PC-9 (cell line): ENCODE results near the gene PI3. TPM values are rescaled to one million over a fixed set of nuclear protein-coding genes. Genes with fewer than 3 reads are reported as not detected.

ENCODE experiments used
- BruUV-seq: library from RNA; stranded (reverse); fragments of 400-500 nt; replicated peaks from 2 replicates; lab custom pipeline; 2021; lab: Mats Ljungman, UMichigan
- CTCF ChIA-PET: fragments of 300-600 bp; sonication (Branson Sonifier 250); formaldehyde crosslinking; loops from one replicate; lab custom pipeline; 2022; ENCODE audit warnings: antibody characterized with exemption; lab: Charles Lee
- POLR2A ChIA-PET: fragments of 300-600 bp; sonication (Branson Sonifier 250); formaldehyde crosslinking; loops from one replicate; lab custom pipeline; 2022; ENCODE audit warnings: antibody characterized with exemption; ENCODE audit not compliant: unreplicated experiment; lab: Charles Lee
- DNase-seq, 2 experiments: peaks; one replicate each; pipeline versions ENCODE4 v3.0.0 to v3.0.0-alpha.2; 2015 to 2022; ENCODE audit warnings: mixed read lengths in 1 of 2
- H2AFZ ChIP-seq: fragments of 200-600 bp; sonication (generic); 2 replicates; pipeline ENCODE4 v1.8.1; 2017; ENCODE audit warnings: antibody characterized with exemption
- H3F3A ChIP-seq: fragments of 200-600 bp; sonication (generic); 2 replicates; pipeline ENCODE4 v1.8.1; 2017; ENCODE audit warnings: antibody characterized with exemption, mild to moderate bottlenecking, low read depth; ENCODE audit not compliant: insufficient read depth
- H3K27ac ChIP-seq: fragments of 200-600 bp; sonication (generic); 2 replicates; pipeline ENCODE4 v1.6.1; 2016; ENCODE audit warnings: mixed run types
- H3K27me3 ChIP-seq: fragments of 200-600 bp; sonication (generic); 2 replicates; pipeline ENCODE4 v1.6.1; 2016; ENCODE audit warnings: low read depth, mixed run types; ENCODE audit not compliant: insufficient read depth
- H3K36me3 ChIP-seq: fragments of 200-600 bp; sonication (generic); 2 replicates; pipeline ENCODE4 v1.6.1; 2016; ENCODE audit warnings: low read depth, mixed run types
- H3K4me1 ChIP-seq: fragments of 200-600 bp; sonication (generic); replicated peaks from 2 replicates; pipeline ENCODE4 v1.6.1; 2016; ENCODE audit warnings: mixed run types; ENCODE audit not compliant: insufficient read depth
- H3K4me2 ChIP-seq: fragments of 200-600 bp; sonication (generic); 2 replicates; pipeline ENCODE4 v1.6.1; 2017; ENCODE audit warnings: mixed run types
- H3K4me3 ChIP-seq: fragments of 200-600 bp; sonication (generic); 2 replicates; pipeline ENCODE4 v1.6.1; 2016; ENCODE audit warnings: mixed run types
- H3K79me2 ChIP-seq: fragments of 200-600 bp; sonication (generic); 2 replicates; pipeline ENCODE4 v1.6.1; 2017; ENCODE audit warnings: low read depth, mixed run types
- H3K9me2 ChIP-seq: fragments of 200-600 bp; sonication (generic); 2 replicates; pipeline ENCODE4 v1.8.1; 2017; ENCODE audit warnings: mild to moderate bottlenecking; ENCODE audit not compliant: insufficient read depth
- H3K9me3 ChIP-seq: fragments of 200-600 bp; sonication (generic); 2 replicates; pipeline ENCODE4 v1.8.1; 2016; ENCODE audit warnings: low read depth; ENCODE audit not compliant: insufficient read depth
- H4K20me1 ChIP-seq: fragments of 200-600 bp; sonication (generic); 2 replicates; pipeline ENCODE4 v1.8.1; 2017; ENCODE audit not compliant: insufficient read depth
- EZH2 ChIP-seq: fragments of 200-600 bp; sonication (generic); IDR thresholded peaks from 2 replicates; pipeline ENCODE4 v1.8.0; 2017; ENCODE audit warnings: antibody characterized with exemption, low read depth
- intact Hi-C: fragments of 100-400 bp; cut with micrococcal nuclease; formaldehyde crosslinking; loops from one replicate; pipeline ENCODE4 v1.10.0; 2022; ENCODE audit not compliant: unreplicated experiment
- total RNA-seq: library from RNA; stranded (reverse); gene quantifications from 2 replicates; pipeline ENCODE4 v1.2.3, GENCODE V29; 2021
- TF ChIP-seq, protein P1 (sequence below): fragments of 200-600 bp; sonication (generic); conservative IDR thresholded peaks from 2 replicates; pipeline ENCODE4 v1.6.1; 2017; ENCODE audit warnings: mixed run types, antibody characterized with exemption, mild to moderate bottlenecking, moderate library complexity

Gene PI3
- total RNA-seq, 1 experiment from 2014 or later, result 6.6 TPM

DNA sequence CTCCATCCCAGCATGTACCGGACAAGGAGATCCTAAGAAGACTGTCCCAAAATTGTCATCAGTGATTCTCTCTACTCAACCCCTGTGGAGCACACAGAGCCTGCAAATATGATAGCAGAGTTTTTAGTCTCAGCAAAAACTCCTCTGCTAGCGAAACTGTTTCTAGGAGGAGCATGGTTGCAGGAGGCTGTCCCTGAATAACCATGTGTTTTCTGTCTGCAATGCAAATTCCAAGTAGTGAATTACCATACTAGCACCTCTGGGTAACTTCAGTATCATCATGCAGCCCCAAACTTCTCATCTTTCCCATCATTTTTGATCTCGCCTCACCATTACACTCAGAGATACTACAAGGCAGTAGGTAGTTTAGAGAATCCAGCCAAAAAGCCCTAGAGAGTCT lies 25.6 kb upstream of the PI3 start:
- ChIA-PET CTCF (no interaction called here), POLR2A (no interaction called here)
- no peaks in the 10 kb centered on the region; the same call in 1 of the 2 replicates for H3K9me2 ChIP-seq
- H3K36me3 ChIP-seq, result no peaks in the 10 kb centered on the region
- peaks cover 12% of the 10 kb centered on the region for H3K4me1 ChIP-seq
- BruUV-seq, result no TSS peak
- H2AFZ ChIP-seq, result no peak overlapping the region
- H3K4me2 ChIP-seq, result no peak overlapping the region
- H3K27me3 ChIP-seq, result no peaks in the 10 kb centered on the region
- H3K4me3 ChIP-seq, result no peak overlapping the region
- peaks cover 6% of the 10 kb centered on the region; the same call in 1 of the 2 replicates for H3F3A ChIP-seq
- no peak overlapping the region for H3K27ac ChIP-seq
- no peak for TF ChIP-seq EZH2
- TF ChIP-seq, protein P1, sequence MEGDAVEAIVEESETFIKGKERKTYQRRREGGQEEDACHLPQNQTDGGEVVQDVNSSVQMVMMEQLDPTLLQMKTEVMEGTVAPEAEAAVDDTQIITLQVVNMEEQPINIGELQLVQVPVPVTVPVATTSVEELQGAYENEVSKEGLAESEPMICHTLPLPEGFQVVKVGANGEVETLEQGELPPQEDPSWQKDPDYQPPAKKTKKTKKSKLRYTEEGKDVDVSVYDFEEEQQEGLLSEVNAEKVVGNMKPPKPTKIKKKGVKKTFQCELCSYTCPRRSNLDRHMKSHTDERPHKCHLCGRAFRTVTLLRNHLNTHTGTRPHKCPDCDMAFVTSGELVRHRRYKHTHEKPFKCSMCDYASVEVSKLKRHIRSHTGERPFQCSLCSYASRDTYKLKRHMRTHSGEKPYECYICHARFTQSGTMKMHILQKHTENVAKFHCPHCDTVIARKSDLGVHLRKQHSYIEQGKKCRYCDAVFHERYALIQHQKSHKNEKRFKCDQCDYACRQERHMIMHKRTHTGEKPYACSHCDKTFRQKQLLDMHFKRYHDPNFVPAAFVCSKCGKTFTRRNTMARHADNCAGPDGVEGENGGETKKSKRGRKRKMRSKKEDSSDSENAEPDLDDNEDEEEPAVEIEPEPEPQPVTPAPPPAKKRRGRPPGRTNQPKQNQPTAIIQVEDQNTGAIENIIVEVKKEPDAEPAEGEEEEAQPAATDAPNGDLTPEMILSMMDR, result no peak
- H4K20me1 ChIP-seq, result no peaks in the 10 kb centered on the region
- no peaks in the 10 kb centered on the region for H3K79me2 ChIP-seq
- no peaks in the 10 kb centered on the region for H3K9me3 ChIP-seq
- intact Hi-C loops, result no loop called here
- DNase-seq, result no peak

DNA sequence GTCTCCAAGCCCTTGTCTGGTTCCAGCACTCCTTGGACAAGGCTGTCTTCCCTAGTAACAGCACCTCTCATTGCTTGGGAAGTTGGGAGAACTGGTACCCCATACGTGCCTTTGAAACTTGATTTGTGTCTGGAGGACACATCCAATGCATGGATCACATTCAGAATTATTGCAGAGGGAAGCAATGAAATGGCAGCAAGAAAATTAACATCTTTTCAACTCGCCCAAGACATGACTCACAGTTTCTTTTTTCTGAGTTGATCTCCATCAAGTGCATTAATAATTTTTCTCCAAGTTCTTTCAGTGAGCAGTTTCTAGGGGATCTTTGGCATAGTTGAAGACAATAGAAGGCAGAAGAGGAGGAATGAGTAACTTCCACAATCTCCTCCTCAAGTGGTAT lies 22.3 kb upstream of the PI3 start:
- H4K20me1 ChIP-seq, result no peaks in the 10 kb centered on the region
- BruUV-seq, result no TSS peak
- no peak for DNase-seq
- H2AFZ ChIP-seq, result no peak overlapping the region
- no peaks in the 10 kb centered on the region for H3K9me2 ChIP-seq
- H3K4me3 ChIP-seq, result no peak overlapping the region
- H3F3A ChIP-seq, result peaks cover 7% of the 10 kb centered on the region; the same call in 1 of the 2 replicates
- peaks cover 11% of the 10 kb centered on the region; the same call in 1 of the 2 replicates for H3K9me3 ChIP-seq
- H3K27me3 ChIP-seq, result no peaks in the 10 kb centered on the region
- peaks cover 19% of the 10 kb centered on the region for H3K4me1 ChIP-seq
- no peak overlapping the region for H3K27ac ChIP-seq
- TF ChIP-seq EZH2, result no peak
- TF ChIP-seq, protein P1, result no peak
- H3K36me3 ChIP-seq, result no peaks in the 10 kb centered on the region
- CTCF ChIA-PET, result no interaction called here
- POLR2A ChIA-PET, result no interaction called here
- intact Hi-C loops, result no loop called here
- H3K4me2 ChIP-seq, result no peak overlapping the region
- no peaks in the 10 kb centered on the region for H3K79me2 ChIP-seq

- H3K27me3 ChIP-seq, result no peaks in the 10 kb centered on the region
- no peak for TF ChIP-seq EZH2
- TF ChIP-seq, protein P1, result no peak
- H3K4me1 ChIP-seq, result peaks cover 26% of the 10 kb centered on the region
- intact Hi-C loops, result no loop called here
- H3K79me2 ChIP-seq, result no peaks in the 10 kb centered on the region
- no TSS peak for BruUV-seq
- peaks cover 11% of the 10 kb centered on the region; the same call in 1 of the 2 replicates for H3K9me3 ChIP-seq
- H3K36me3 ChIP-seq, result no peaks in the 10 kb centered on the region
- no peaks in the 10 kb centered on the region for H3K9me2 ChIP-seq
- H2AFZ ChIP-seq, result no peak overlapping the region
- no peaks in the 10 kb centered on the region for H4K20me1 ChIP-seq
- H3K4me3 ChIP-seq, result no peak overlapping the region
- no peak for DNase-seq
- POLR2A ChIA-PET, result no interaction called here
- CTCF ChIA-PET, result no interaction called here
- H3F3A ChIP-seq, result peaks cover 15% of the 10 kb centered on the region; the same call in 1 of the 2 replicates
- H3K4me2 ChIP-seq, result no peak overlapping the region
- no peak overlapping the region for H3K27ac ChIP-seq
These were observed 21.6 kb upstream of the PI3 start for GRCh38 chr20:45153147-45153546.
